ENCODE results near the gene ZNF774. TPM values are rescaled to one million over a fixed set of nuclear protein-coding genes. Genes with fewer than 3 reads are reported as not detected.

Gene ZNF774
- total and polyA plus RNA-seq, 2 of the 8 experiments (the other 6 are each of a cell fraction or from before 2014, with no cell fraction given): 0.82 to 2.6 TPM

DNA sequence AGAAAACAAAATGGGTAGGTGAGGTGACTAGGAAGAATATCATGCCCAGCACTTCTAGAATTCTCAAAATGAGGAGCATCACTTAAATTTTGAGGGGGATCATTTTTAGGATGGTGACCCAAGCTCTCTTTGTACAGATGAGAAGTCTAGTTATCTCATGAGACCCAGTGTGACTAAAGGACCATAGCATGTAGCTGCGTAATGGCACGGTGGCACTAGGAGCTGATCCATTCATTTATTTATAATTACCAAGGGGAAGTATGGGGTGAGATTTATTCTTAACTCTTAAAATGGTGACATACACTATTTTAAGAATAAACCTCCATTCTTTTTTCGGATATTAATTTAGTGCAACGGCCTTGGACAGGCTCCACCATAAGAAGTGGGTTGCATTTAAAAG is 44.2 kb downstream of the ZNF774 start (continued):
- no peak for TF ChIP-seq BRCA1 (IDR thresholded peaks at IDR 0.05; ENCODE audit: low read depth, low read length)

Data from H1 (cell line).